ENCODE measurements around the gene FAM3B. TPM values are rescaled to one million over a fixed set of nuclear protein-coding genes. Genes with fewer than 3 reads are reported as not detected.

Gene FAM3B
- total and polyA plus RNA-seq, 2 donors from 2014 or later, result 19.4 to 44.4 TPM

DNA sequence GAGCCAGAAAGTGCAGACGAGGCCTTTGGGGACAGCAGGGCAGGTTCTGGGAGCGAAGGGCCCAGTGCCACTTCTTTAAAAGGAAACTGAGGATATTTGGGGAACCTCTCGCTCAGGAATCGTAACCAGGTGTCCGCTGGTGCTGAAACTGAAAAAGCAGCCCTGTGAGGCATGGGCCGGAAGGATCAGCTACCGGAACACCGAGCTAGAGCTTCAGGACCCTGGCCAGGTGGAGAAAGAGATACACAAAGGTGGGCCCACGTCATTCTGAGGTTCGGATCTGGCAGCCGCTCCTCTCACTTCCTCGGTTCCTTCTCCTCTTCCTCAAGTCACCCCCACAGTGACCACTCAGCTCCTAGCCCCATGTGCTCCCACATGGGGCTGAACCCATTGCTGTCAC, 63.3 kb downstream of the FAM3B start:
- Histone ChIP-seq H3K27ac (ENCODE audit: low read depth in 2 of 2, low read length in 2 of 2) (no peak overlapping the region), H3K4me3 (ENCODE audit: low read length in 3 of 3) (no peak overlapping the region), H3K36me3 (ENCODE audit: control insufficient read depth in 2 of 3, insufficient read depth in 3 of 3, low read length in 3 of 3) (no peaks in the 10 kb centered on the region), H3K27me3 (ENCODE audit: control insufficient read depth, insufficient read depth, low read length) (no peaks in the 10 kb centered on the region), H3K9me3 (ENCODE audit: control insufficient read depth in 2 of 3, insufficient read depth in 1 of 3, low read length in 3 of 3) (no peaks in the 10 kb centered on the region), H3K4me1 (ENCODE audit: control insufficient read depth in 2 of 3, insufficient read depth in 2 of 3, low read depth in 1 of 3, low read length in 3 of 3) (no peaks in the 10 kb centered on the region), H3K9ac (ENCODE audit: low read length in 3 of 3) (no peak overlapping the region)
- FAIRE-seq (no peak), DNase-seq (no peak)
- intact Hi-C loops (cut with DNase I), result no loop called here
- TF ChIP-seq, protein P1, sequence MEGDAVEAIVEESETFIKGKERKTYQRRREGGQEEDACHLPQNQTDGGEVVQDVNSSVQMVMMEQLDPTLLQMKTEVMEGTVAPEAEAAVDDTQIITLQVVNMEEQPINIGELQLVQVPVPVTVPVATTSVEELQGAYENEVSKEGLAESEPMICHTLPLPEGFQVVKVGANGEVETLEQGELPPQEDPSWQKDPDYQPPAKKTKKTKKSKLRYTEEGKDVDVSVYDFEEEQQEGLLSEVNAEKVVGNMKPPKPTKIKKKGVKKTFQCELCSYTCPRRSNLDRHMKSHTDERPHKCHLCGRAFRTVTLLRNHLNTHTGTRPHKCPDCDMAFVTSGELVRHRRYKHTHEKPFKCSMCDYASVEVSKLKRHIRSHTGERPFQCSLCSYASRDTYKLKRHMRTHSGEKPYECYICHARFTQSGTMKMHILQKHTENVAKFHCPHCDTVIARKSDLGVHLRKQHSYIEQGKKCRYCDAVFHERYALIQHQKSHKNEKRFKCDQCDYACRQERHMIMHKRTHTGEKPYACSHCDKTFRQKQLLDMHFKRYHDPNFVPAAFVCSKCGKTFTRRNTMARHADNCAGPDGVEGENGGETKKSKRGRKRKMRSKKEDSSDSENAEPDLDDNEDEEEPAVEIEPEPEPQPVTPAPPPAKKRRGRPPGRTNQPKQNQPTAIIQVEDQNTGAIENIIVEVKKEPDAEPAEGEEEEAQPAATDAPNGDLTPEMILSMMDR (IDR thresholded peaks at IDR 0.05; ENCODE audit: borderline replicate concordance, extremely low read depth, insufficient read depth), result no peak

DNA sequence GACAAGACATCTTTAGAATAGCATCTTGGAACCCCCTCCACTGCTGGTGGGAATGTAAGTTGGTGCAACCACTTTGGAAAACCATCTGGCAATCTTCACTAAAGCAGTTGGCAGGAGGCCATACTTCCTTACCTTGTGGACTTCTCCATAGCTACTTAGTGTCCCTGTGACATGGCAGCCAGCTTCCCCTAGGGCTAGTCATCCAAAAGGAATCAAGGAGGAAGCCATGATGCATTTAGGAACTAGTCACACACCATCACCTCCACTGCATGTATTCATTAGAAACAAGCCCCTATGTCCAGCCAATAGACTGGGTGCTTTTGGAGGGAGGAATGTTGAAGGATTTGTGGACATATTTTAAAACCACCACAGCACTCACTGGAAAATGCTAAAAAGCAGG, 65.1 kb downstream of the FAM3B start:
- Histone ChIP-seq H3K4me1 (ENCODE audit: control insufficient read depth in 2 of 3, insufficient read depth in 2 of 3, low read depth in 1 of 3, low read length in 3 of 3) (no peaks in the 10 kb centered on the region), H3K36me3 (ENCODE audit: control insufficient read depth in 2 of 3, insufficient read depth in 3 of 3, low read length in 3 of 3) (no peaks in the 10 kb centered on the region), H3K27ac (ENCODE audit: low read depth in 2 of 2, low read length in 2 of 2) (no peak overlapping the region), H3K9ac (ENCODE audit: low read length in 3 of 3) (no peak overlapping the region), H3K27me3 (ENCODE audit: control insufficient read depth, insufficient read depth, low read length) (no peaks in the 10 kb centered on the region), H3K9me3 (ENCODE audit: control insufficient read depth in 2 of 3, insufficient read depth in 1 of 3, low read length in 3 of 3) (no peaks in the 10 kb centered on the region), H3K4me3 (ENCODE audit: low read length in 3 of 3) (no peak overlapping the region)
- TF ChIP-seq, protein P1 (IDR thresholded peaks at IDR 0.05; ENCODE audit: borderline replicate concordance, extremely low read depth, insufficient read depth), result no peak
- DNase-seq, result no peak
- intact Hi-C loops (cut with DNase I), result no loop called here
- no peak for FAIRE-seq

DNA sequence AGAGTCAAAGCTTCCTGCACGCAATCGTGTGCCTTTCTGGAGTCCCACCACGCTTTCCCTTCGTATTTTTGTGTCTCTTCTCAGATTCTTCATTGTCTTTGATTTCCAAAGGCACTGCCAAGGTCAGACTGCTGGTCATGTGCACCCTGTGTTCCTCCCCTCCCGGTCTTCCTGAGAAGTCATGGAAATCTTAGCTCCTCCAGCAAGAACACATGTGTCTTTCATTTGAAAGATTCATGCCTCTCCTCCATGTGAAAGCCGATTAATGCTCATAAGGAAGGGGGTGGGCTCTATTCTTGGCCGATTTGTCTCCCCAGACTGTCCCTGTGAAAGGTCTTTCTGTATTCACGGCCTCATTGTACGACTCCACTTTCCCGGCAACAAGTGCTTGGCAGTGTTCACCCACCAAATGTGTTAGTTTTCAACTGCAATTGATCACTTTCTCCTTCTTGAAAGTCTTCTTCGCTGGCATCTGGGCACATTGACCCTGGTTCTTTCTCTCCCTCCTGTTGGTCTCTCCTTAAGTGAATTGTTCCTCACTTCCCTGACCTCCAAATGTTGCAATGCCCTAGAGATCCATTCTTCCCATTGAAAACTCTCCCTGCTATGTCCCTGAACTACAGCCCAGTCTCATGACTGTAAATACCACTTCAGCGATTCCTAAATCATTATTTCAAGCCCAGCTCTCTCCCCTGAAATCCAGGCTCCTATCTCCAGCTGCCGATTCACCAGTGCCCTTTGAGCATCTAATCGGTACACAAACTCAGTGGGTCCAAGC, 70.6 kb downstream of the FAM3B start:
- no peak overlapping the region for H3K27ac ChIP-seq (ENCODE audit: low read depth in 2 of 2, low read length in 2 of 2)
- H3K4me1 ChIP-seq (ENCODE audit: control insufficient read depth in 2 of 3, insufficient read depth in 2 of 3, low read depth in 1 of 3, low read length in 3 of 3), result no peaks in the 10 kb centered on the region
- FAIRE-seq (no peak), DNase-seq (no peak)
- H3K27me3 ChIP-seq (ENCODE audit: control insufficient read depth, insufficient read depth, low read length), result no peaks in the 10 kb centered on the region
- H3K36me3 ChIP-seq (ENCODE audit: control insufficient read depth in 2 of 3, insufficient read depth in 3 of 3, low read length in 3 of 3), result no peaks in the 10 kb centered on the region
- H3K9me3 ChIP-seq (ENCODE audit: control insufficient read depth in 2 of 3, insufficient read depth in 1 of 3, low read length in 3 of 3), result no peaks in the 10 kb centered on the region
- intact Hi-C loops (cut with DNase I), result no loop called here
- TF ChIP-seq, protein P1 (IDR thresholded peaks at IDR 0.05; ENCODE audit: borderline replicate concordance, extremely low read depth, insufficient read depth), result no peak
- H3K9ac ChIP-seq (ENCODE audit: low read length in 3 of 3), result no peak overlapping the region
- H3K4me3 ChIP-seq (ENCODE audit: low read length in 3 of 3), result no peak overlapping the region

Measured in kidney (tissue), 14 donors.